GM19455 (cell line): Measurements from ENCODE around the gene NUP153.

ENCODE experiments used
- ATAC-seq: cut with Tn5 transposase; IDR thresholded peaks from one replicate; pipeline ENCODE4 v1.9.1; 2021; ENCODE audit not compliant: unreplicated experiment

Gene NUP153

GRCh38 chr6:17574866-17575560 is 131.7 kb downstream of the NUP153 start:
- no peak for ATAC-seq

- no peak for ATAC-seq
Observed at GRCh38 chr6:17565399-17565798, 141.3 kb downstream of the NUP153 start.
